Measurements from ENCODE around the gene DISP3. TPM values are rescaled to one million over a fixed set of nuclear protein-coding genes. Genes with fewer than 3 reads are reported as not detected.

The DISP3 gene
- total and polyA plus RNA-seq, 2 experiments from 2014 or later = 0.10 TPM; not detected in 1

DNA sequence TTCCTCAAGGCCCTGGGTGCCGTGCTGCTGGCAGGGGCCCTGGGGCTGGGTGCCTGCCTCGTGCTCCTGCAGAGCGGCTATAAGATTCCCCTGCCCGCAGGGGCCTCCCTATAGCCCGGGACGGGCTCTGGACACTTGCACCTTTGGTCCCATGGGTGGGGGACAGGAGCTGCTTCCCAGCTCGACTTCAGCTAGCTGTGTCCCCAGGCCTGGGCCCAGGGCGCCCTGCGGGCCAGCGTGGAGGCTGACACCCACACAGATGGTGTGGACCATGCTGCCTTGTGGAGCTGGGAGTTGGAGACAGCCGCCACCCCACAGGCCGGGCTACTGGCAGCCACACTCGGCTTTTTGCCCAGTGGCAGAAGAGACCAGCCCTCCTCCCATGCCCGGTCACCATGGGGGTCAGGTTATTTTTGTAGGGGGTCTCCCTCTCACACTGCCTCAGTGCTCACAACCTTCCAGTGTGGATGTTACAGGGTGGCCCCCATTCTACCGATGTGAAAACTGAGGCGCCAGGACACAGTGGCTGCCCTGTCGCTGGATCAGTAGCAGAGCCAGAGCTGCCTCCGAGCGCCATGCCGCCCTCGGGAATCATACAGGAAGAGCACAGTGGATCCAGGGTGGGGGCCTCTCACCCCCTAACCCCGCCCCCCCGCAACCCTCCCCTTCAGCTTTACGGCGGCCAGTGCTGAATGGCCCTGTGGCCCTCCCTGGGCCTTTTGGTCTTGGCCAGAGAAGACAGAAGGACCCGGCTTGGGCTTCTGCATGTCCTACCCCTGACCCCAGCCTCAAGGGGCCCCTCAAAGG, 57.8 kb downstream of the DISP3 start:
- WGBS (ENCODE audit: low lambda C conversion rate, missing lambda C conversion rate) = 91% methylated on average over 26 of the region's 26 CpGs
- Histone ChIP-seq H2AFZ (no peak overlapping the region), H3K36me3 (replicated peaks; ENCODE audit: insufficient read depth, low read depth) (no peaks in the 10 kb centered on the region), H3K27me3 (peaks cover 4% of the 10 kb centered on the region), H4K20me1 (ENCODE audit: insufficient read depth, poor library complexity, severe bottlenecking) (no peaks in the 10 kb centered on the region), H3K9me2 (replicated peaks; ENCODE audit: insufficient read depth) (no peaks in the 10 kb centered on the region), H3K27ac (no peak overlapping the region), H3K4me1 (ENCODE audit: insufficient read depth) (no peaks in the 10 kb centered on the region), H3K9me3 (ENCODE audit: low read depth) (no peaks in the 10 kb centered on the region), H3K4me3 (no peak overlapping the region), H3K79me2 (no peaks in the 10 kb centered on the region), H3K4me2 (no peak overlapping the region)
- DNase-seq (ENCODE audit: low spot score) = no peak
- TF ChIP-seq EZH2phosphoT487 (IDR thresholded peaks at IDR 0.05; ENCODE audit: low read depth, severe bottlenecking, unreplicated experiment) (no peak), EZH2 (IDR thresholded peaks at IDR 0.05; ENCODE audit: borderline replicate concordance) (no peak), CTCF (IDR thresholded peaks at IDR 0.05; ENCODE audit: poor library complexity) (no peak)

DNA sequence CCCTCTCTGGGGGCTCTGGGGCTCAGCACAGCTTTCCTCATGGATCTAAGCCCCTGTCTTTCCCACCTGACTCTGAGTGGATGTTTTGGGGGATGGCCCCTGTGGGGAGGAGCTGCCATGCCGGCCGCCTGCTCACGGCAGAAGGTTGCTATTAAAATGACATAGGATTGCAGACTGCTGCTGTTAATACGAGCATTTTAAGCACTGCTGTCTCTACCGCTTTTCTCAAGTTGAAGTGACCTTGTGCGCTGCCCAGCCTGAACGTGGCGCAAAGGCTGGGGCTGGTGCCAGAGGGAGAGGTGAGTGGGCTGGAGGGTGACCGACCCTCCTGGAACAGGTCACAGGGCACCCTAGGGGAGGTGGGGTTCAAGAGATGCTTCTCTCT, 58.4 kb downstream of the DISP3 start:
- Histone ChIP-seq H3K79me2 (no peaks in the 10 kb centered on the region), H3K27me3 (peaks cover 4% of the 10 kb centered on the region)
- 75% methylated on average over 9 of the region's 9 CpGs for WGBS (ENCODE audit: low lambda C conversion rate, missing lambda C conversion rate)

DNA sequence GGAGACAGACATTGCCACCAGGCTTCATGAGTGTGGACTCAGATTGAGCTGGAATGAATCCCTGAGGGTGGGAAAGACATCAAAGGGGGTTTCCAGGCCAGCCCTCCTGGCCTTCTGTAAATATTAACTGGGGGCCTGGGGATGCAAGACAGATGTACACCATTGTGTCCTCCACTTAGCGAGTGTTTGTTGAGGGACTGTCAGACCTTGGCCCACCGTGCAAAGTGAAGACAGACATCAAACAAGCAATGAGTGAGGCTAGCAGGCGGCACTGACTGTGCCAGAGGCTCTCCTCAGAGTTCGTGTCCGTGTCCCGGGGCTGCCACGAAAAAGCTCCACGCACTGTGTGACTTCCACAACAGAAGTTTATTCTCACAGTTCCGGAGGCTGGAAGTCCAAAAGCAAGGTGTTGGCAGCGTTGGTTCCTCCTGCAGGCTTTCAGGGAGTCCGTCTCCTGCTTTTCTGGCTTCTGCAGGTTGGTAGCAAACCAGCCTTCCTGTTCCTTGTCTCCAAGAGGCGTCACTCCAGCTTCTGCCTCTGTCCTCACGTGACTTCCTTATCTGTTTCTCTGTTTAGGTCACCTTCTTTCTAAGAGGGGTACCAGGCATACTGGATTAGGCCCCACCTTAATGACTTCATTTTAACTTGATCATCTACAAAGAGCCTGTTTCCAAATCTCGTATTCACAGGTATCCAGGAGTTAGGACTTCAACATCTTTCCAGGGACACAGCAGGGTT, 59.1 kb downstream of the DISP3 start:
- Histone ChIP-seq H3K4me2 (no peak overlapping the region), H3K27ac (no peak overlapping the region), H4K20me1 (ENCODE audit: insufficient read depth, poor library complexity, severe bottlenecking) (no peaks in the 10 kb centered on the region), H3K4me3 (no peak overlapping the region), H3K79me2 (no peaks in the 10 kb centered on the region), H3K9me2 (replicated peaks; ENCODE audit: insufficient read depth) (no peaks in the 10 kb centered on the region), H3K36me3 (replicated peaks; ENCODE audit: insufficient read depth, low read depth) (no peaks in the 10 kb centered on the region), H2AFZ (no peak overlapping the region), H3K4me1 (ENCODE audit: insufficient read depth) (no peaks in the 10 kb centered on the region), H3K9me3 (ENCODE audit: low read depth) (no peaks in the 10 kb centered on the region), H3K27me3 (peaks cover 4% of the 10 kb centered on the region)
- no peak for DNase-seq (ENCODE audit: low spot score)
- 80% methylated on average over 14 of the region's 14 CpGs for WGBS (ENCODE audit: low lambda C conversion rate, missing lambda C conversion rate)
- TF ChIP-seq CTCF (IDR thresholded peaks at IDR 0.05; ENCODE audit: poor library complexity) = no peak
- TF ChIP-seq EZH2 (IDR thresholded peaks at IDR 0.05; ENCODE audit: borderline replicate concordance) = no peak
- no peak for TF ChIP-seq EZH2phosphoT487 (IDR thresholded peaks at IDR 0.05; ENCODE audit: low read depth, severe bottlenecking, unreplicated experiment)

More for the DNA sequence above, 58.4 kb downstream of the DISP3 start:
- H3K4me1 ChIP-seq (ENCODE audit: insufficient read depth) = no peaks in the 10 kb centered on the region
- H3K9me3 ChIP-seq (ENCODE audit: low read depth) = no peaks in the 10 kb centered on the region
- no peak overlapping the region for H3K27ac ChIP-seq
- no peak overlapping the region for H3K4me2 ChIP-seq
- no peak for TF ChIP-seq CTCF (IDR thresholded peaks at IDR 0.05; ENCODE audit: poor library complexity)
- no peak for TF ChIP-seq EZH2phosphoT487 (IDR thresholded peaks at IDR 0.05; ENCODE audit: low read depth, severe bottlenecking, unreplicated experiment)
- no peak for TF ChIP-seq EZH2 (IDR thresholded peaks at IDR 0.05; ENCODE audit: borderline replicate concordance)
- H3K9me2 ChIP-seq (replicated peaks; ENCODE audit: insufficient read depth) = no peaks in the 10 kb centered on the region
- no peaks in the 10 kb centered on the region for H3K36me3 ChIP-seq (replicated peaks; ENCODE audit: insufficient read depth, low read depth)
- H3K4me3 ChIP-seq = no peak overlapping the region
- no peak overlapping the region for H2AFZ ChIP-seq
- DNase-seq (ENCODE audit: low spot score) = no peak
- H4K20me1 ChIP-seq (ENCODE audit: insufficient read depth, poor library complexity, severe bottlenecking) = no peaks in the 10 kb centered on the region

Measured in hepatocyte (in vitro differentiated cells).